C4-2B (cell line): ENCODE measurements around the gene RNF32.
A peak's percentile ranks its signal among the peaks of the same experiment; 100 is the strongest.

Experiments used
- H3K27ac ChIP-seq: fragments of 450-650 bp; 2 replicates; pipeline ENCODE4 v1.5.1; 2017
- CTCF ChIP-seq: fragments of 450-650 bp; conservative IDR thresholded peaks from 2 replicates; pipeline ENCODE4 v1.5.1; 2017; ENCODE audit warnings: mild to moderate bottlenecking
- ZFX ChIP-seq: fragments of 450-650 bp; IDR thresholded peaks from 2 replicates; pipeline ENCODE4 v1.6.1; 2017

RNF32 gene

GRCh38 chr7:156652886-156653568 lies 12.5 kb downstream of the RNF32 start:
- no peak for TF ChIP-seq ZFX
- no peak for TF ChIP-seq CTCF
- H3K27ac ChIP-seq: no peak overlapping the region

- TF ChIP-seq CTCF: no peak
- TF ChIP-seq ZFX: no peak
- H3K27ac ChIP-seq: no peak overlapping the region
Measured at GRCh38 chr7:156654511-156655234, 14.1 kb downstream of the RNF32 start.

DNA sequence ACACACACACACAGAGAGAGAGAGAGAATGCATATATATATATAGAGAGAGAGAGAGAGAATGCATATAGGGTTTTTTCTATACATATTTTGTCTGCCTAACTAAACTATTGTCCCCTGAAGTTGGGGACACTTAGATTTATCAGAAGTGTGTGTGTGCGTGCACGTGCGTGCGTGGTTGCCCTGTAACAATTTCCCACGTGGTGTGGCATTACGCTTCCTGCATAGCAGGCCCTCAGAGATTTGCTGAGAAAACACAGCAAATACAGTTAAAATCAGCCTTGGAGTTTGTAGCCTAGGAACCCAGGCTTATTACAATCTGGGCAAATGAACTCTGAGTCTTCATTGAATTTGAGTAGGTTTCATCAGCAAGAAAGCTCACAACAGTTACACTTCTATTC lies 14.7 kb downstream of the RNF32 start:
- H3K27ac ChIP-seq: no peak overlapping the region
- no peak for TF ChIP-seq ZFX
- no peak for TF ChIP-seq CTCF

GRCh38 chr7:156655983-156656382 lies 15.4 kb downstream of the RNF32 start:
- no peak for TF ChIP-seq ZFX
- TF ChIP-seq CTCF: no peak
- H3K27ac ChIP-seq: no peak overlapping the region

- no peak overlapping the region for H3K27ac ChIP-seq
- TF ChIP-seq ZFX (no peak), CTCF (no peak)
Measured at GRCh38 chr7:156656598-156656997, 16.0 kb downstream of the RNF32 start.

DNA sequence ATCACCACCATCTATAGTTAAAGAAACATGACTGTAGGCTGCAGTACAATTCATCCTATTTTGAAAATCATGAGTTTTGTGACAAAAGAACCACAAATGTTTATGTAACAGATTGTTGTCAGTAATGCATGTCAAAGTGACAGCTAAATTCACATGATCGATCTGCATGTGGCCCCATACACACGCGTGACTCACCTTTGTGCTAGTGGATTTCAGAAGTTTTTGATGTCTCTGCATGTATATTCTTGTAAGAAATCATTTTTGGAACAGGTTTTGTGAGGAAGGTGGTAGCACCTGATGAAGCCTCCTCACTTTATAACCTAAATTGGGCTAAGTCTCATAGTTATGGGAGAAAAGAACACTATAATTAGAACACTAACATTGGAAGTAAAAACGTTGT lies 17.1 kb downstream of the RNF32 start:
- TF ChIP-seq CTCF (no peak), ZFX (no peak)
- H3K27ac ChIP-seq: no peak overlapping the region

DNA sequence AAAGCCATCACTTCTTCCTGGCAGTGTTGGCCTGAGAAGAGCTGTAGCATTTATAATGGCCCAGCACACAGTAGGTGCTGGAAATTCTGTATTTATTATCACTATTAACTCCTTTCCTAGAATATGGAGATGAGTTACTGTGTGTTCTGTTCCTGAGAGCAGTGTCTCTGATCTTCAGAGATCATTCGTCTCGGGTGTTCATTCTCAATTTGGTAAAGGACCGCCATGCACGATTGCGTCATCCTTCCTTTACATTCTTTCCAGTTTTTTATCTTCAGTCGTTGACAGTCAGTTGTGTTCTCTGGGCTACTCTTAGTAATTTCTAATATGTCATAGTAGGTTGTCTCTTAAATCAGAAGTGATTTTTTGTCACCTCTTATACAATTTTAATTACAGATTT lies 18.6 kb downstream of the RNF32 start:
- TF ChIP-seq ZFX (0 out of 2 replicates have a peak, but pooled peaks have one; percentile 10), CTCF (no peak)

More for the DNA sequence above, 18.6 kb downstream of the RNF32 start:
- H3K27ac ChIP-seq: no peak overlapping the region
